NCI-H2227 treated with DMSO at 0.1 percent for 48 hours (cell line): ENCODE measurements around the gene PTPN21.
"Not testable (repeated sequence)": the region's sequence is repeated elsewhere in the genome, so short reads cannot be mapped to it uniquely, and the experiment has no call there.

Source experiments
- DNase-seq: peaks from one replicate; lab custom pipeline; 2025; lab: John Stamatoyannopoulos, UW

The PTPN21 gene

GRCh38 chr14:88551980-88552431, 2.8 kb downstream of the PTPN21 start:
- no peak for DNase-seq

DNA sequence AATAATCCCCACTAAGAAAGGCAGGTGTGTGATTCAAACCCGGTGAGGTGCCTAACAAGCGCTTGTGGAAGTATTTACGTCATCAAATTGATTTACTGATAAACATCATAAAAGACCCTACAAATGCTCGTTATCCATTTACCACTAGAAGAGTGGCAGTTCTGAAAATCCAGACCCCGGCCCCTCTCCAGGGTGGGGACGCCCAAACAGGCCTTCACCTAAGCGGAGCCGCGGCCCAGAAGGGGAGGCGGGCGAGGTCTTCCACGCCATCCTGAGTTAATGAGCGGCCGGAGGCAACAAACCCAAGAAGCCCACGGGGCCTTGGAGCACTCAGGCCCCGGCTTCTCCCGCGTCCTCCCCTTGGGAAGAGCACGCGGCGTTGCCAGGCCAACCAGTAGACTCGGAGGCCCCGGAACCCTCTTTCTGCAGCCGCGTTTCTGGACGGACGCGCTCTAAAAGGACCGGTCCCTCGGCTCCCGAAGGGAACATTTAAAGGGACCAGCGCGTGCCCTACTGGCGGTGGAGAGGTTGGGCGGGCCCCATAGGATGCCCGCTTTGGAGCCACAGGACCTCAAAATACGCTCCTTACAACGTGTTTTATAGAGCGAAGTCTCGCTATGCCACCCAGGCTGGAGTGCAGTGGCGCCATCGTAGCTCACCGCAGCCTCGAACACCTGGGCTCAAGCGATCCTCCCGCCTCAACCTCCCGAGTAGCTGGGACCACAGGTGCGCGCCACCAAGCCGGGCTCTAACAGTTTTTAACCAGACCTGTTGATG, 3.5 kb downstream of the PTPN21 start:
- peak; percentile 86 for DNase-seq

- DNase-seq: no peak
Measured at GRCh38 chr14:88550078-88550477, 4.7 kb downstream of the PTPN21 start.

DNA sequence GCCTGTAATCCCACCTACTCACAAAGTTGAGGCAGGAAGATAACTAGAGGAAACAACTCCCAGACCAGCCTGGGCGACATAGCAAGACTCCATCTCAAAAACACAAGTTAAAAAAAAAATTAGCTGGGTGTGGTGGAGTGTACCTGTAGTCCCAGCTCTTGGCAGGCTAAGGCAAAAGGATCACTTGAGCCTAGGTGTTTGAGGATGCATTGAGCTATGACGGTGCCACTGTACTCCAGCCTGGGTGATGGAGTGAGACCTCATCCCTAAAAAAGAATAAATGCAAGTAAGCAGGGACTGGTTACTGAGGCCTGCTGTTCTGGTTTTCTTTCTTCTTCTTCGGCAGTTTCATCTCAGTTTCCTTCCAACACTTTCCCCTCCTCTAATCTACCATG, 7.4 kb downstream of the PTPN21 start:
- no peak for DNase-seq

GRCh38 chr14:88546621-88547385, 8.0 kb downstream of the PTPN21 start:
- no peak for DNase-seq

- no peak for DNase-seq
Measured at GRCh38 chr14:88545256-88545655, 9.6 kb downstream of the PTPN21 start.

DNA sequence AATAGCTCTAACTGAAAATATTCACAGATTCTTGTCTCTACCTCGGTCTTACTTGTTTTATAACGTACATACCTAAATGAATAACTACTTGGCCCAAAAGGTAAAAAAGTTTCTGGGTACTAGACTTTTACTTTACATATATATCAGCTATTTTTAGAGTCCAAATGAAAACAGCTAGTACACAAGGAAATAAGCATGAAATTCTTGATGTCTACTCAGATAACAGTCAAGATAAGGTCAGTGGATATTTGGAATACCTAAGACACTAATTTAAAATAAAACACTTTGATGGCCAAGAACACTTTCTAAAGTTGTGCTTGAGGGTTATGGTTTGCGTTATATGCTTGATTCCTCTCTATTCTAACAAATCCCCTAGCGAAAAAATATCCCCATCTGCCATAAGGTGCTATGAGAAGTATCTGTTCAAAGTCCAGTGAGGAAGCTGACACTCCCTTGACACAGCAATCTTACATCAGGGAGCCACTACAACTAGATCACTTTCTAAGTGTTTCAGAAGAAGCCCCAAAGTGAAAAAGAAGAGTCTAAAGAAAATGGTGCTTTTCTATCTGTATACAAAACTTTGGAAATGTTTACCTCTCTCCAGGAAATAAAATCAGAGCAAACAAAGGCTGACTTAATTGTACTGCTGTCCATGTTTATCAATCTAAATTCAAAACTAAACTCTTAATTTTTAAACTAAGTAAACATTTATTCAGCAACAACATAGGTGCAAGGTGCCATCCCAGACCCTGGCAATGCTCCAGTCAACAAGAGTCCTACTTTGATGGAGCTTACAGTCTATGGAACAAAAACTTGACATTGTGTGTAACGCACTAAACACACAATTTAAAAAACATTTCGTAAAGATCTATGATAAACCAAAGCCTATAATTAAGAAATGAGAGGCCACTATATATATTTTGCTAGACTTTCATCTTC, 11.7 kb downstream of the PTPN21 start:
- no peak for DNase-seq

GRCh38 chr14:88541324-88541723, 13.5 kb downstream of the PTPN21 start:
- DNase-seq: no peak

DNA sequence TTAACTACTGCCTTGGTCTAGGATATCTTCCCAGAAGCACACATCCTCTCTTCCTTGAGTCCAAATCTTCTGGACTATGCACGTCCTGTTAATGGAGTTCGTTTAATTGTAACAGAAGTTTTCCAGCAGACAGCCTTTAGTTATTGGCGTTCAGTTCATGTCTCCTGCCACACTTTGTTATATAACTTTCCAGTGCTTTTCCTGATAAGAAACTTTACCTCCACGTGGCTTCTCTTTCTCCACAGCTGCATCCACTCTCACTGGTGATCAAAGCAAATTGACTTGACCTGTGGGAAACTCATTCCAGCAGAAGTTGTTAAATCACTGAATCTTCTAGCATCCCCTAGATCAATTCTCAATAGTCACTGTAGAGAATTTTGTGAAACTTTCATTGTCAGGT, 19.0 kb downstream of the PTPN21 start:
- no peak for DNase-seq

GRCh38 chr14:88535149-88535548, 19.7 kb downstream of the PTPN21 start:
- DNase-seq: no peak

DNA sequence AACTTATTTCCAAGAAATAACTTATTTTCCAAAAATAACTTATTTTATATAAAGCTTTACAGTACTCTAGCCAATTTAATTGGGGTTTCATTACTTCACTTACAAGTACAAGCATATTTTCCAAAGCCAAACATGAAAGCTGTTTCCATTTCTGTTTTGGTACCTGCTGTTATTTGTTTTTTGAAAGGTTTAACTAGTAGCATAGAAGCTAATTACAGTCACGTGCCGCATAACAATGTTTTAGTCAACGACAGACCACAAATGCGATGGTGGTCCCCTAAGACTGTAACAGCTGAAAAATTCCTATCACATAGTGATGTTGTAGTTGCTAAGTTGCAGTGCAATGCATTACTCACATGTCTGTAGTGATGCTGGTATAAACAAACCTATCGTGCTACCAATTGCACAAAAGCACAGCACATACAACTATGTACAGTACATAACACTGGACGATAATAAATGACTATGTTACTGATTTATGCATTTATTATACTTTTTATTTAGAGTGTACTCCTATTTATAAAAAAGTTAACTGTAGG, 21.7 kb downstream of the PTPN21 start:
- no peak for DNase-seq

- not testable (repeated sequence) for DNase-seq
Measured at GRCh38 chr14:88529889-88530288, 24.9 kb downstream of the PTPN21 start.

DNA sequence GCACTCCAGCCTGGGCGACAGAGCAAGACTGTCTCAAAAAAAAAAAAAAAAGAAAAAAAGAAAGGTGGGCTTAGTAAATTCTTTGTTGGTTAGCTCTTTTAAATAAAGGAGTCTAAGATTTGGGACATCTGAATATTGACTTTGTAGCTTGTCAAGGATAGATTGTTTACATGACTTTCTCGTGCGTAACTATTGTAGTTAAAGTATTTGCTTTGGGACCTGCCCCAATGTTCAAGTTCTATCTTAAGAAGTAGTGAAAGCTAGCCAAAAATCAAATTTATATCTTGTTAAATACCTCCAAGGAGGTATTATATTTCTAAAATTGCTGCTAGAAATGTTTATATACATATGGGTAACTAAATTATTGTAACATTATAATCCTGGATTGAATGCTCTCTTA, 32.4 kb downstream of the PTPN21 start:
- DNase-seq: no peak

- DNase-seq: no peak
Measured at GRCh38 chr14:88521818-88522217, 33.0 kb downstream of the PTPN21 start.

- no peak for DNase-seq
Measured at GRCh38 chr14:88519907-88520306, 34.9 kb downstream of the PTPN21 start.

DNA sequence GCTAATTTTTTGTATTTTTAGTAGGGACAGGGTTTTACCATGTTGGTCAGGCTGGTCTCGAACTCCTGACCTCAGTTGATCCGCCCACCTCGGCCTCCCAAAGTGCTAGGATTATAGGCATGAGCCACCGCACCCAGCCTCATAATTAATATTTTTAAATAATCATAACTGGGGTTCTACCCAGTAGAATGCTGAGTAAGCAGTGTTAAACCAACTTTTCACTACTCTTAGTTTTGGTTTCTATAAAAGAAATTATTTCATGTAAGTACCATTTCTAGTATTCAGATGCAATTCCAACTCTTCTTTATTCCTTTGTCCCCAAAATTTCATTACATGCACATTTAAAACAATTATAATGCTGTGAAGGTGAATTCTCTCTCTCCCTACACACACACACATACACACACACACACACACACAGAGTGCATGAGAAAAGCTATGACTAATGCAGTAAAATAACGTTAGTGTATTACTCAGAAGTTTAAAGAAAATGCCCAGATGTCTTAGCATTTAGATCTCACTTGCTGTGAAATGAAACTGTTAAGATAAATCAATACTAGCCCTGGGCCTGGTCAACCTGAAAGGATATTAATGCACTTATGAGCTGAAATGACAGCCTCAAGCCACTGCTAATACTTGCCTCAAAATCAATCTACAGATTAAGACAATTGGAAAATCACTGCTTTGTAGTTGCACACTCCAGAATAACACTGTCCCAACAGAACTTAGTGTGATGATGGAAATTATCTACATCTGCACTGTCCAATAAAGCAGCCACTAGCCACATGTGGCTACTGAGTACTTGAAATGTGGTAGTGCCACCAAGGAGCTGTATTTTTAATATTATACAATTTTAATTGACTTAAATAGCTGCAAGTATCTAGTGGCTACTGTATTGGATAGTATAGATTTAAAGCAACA, 36.0 kb downstream of the PTPN21 start:
- no peak for DNase-seq

DNA sequence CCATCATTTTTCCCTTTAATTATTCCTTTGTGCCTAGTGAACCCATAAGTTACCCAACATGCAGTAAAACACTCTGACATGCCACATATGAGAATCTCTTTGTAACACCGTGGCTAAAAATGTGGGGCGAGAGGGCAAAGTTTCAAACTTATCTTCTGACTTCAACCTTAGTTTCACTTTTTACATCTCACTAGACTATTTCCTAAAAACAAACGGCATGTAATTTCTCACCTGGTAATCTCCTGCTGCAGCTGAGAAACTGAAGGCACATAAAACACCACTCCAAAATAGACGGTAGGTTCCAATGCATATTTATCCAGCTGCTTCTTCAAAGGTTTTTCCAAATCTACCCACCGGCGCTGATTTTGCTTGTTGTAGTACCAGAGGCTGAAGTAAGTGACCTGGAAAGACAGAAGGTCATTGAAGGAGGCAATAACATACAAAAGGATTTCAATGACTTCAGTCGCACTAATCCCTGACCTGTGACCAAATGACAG, 37.9 kb downstream of the PTPN21 start:
- DNase-seq: no peak

- DNase-seq: no peak
Measured at GRCh38 chr14:88515499-88516221, 39.1 kb downstream of the PTPN21 start.

DNA sequence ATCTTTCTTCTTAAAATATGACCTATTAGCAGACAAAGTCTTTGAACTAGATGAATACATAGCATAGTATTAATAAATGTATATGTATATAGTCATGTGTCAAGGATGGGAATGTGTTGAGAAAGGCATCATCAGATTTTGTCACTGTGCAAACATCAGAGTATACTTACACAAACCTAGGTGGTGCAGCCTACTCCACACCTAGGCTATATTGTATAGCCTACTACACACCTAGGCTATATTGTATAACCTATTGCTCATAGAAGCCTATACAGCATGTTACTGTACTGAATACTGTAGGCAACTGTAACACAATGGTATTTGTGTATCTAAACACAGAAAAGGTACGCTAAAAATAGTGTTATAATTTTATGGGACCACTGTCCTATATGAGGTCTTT, 47.6 kb downstream of the PTPN21 start:
- no peak for DNase-seq

DNA sequence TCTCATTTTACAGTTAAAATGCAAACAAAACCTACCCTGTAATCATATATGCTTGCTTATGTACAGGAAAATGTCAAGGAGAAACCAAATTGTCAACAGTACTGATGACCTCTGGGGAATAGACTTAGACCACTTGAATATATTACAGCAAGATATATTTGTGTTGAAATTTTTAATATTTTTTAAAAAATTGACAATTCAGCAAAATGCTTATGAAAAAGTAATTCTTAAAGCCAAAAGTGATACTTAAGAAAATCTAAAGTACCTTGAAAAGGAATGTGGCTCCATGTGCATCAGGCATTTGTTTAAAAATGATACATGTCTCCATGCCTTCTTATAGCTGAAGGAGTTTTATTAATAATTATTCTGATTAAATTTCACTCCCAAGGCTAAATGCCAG, 49.2 kb downstream of the PTPN21 start:
- no peak for DNase-seq
